SK-N-SH treated with all-trans-retinoic acid at 6 μM for 48 hours (cell line): ENCODE measurements around the gene RFXAP.

Experiments used
- ESRRG ChIP-seq: fragments of 250-450 bp; sonication (Bioruptor Pico); IDR thresholded peaks from 2 replicates; pipeline ENCODE4 v1.6.1; 2021; ENCODE audit warnings: mild to moderate bottlenecking
- GLIS3 ChIP-seq: fragments of 250-450 bp; sonication (Bioruptor Pico); IDR thresholded peaks from 2 replicates; pipeline ENCODE4 v1.5.0; 2020; ENCODE audit warnings: mild to moderate bottlenecking, moderate library complexity
- OSR1 ChIP-seq: fragments of 250-450 bp; sonication (Bioruptor Pico); IDR thresholded peaks from 2 replicates; pipeline ENCODE4 v1.8.0; 2022; ENCODE audit warnings: moderate library complexity, mild to moderate bottlenecking, inconsistent platforms
- PPARA ChIP-seq: fragments of 250-450 bp; sonication (Bioruptor Pico); IDR thresholded peaks from 2 replicates; pipeline ENCODE4 v1.5.0; 2020; ENCODE audit warnings: mild to moderate bottlenecking, borderline replicate concordance
- TCF4 ChIP-seq: fragments of 250-450 bp; sonication (Bioruptor Pico); IDR thresholded peaks from 2 replicates; pipeline ENCODE4 v1.8.0; 2021; ENCODE audit warnings: mild to moderate bottlenecking, moderate library complexity, borderline replicate concordance
- TOX ChIP-seq: fragments of 250-450 bp; sonication (Bioruptor Pico); IDR thresholded peaks from 2 replicates; pipeline ENCODE4 v1.8.0; 2021; ENCODE audit warnings: mild to moderate bottlenecking, moderate library complexity, borderline replicate concordance
- ZNF70 ChIP-seq: fragments of 450-650 bp; formaldehyde crosslinking; IDR thresholded peaks from 2 replicates; pipeline ENCODE4 v1.5.0; 2020; ENCODE audit warnings: mild to moderate bottlenecking, moderate library complexity
- TF ChIP-seq, protein P1 (sequence below): fragments of 250-450 bp; sonication (Bioruptor Pico); IDR thresholded peaks from 2 replicates; pipeline ENCODE4 v1.8.0; 2020; ENCODE audit warnings: mild to moderate bottlenecking, moderate library complexity, borderline replicate concordance
- TF ChIP-seq, protein P2 (sequence below): fragments of 250-450 bp; sonication (Bioruptor Pico); IDR thresholded peaks from 2 replicates; pipeline ENCODE4 v1.5.0; 2020; ENCODE audit warnings: mild to moderate bottlenecking, moderate library complexity

- TF ChIP-seq, protein P1, sequence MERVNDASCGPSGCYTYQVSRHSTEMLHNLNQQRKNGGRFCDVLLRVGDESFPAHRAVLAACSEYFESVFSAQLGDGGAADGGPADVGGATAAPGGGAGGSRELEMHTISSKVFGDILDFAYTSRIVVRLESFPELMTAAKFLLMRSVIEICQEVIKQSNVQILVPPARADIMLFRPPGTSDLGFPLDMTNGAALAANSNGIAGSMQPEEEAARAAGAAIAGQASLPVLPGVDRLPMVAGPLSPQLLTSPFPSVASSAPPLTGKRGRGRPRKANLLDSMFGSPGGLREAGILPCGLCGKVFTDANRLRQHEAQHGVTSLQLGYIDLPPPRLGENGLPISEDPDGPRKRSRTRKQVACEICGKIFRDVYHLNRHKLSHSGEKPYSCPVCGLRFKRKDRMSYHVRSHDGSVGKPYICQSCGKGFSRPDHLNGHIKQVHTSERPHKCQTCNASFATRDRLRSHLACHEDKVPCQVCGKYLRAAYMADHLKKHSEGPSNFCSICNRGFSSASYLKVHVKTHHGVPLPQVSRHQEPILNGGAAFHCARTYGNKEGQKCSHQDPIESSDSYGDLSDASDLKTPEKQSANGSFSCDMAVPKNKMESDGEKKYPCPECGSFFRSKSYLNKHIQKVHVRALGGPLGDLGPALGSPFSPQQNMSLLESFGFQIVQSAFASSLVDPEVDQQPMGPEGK (CRISPR knock-in tag), result no peak
- no peak for TF ChIP-seq ZNF70 (CRISPR knock-in tag)
- TF ChIP-seq ESRRG (CRISPR knock-in tag), result no peak
- no peak for TF ChIP-seq OSR1 (CRISPR knock-in tag)
- no peak for TF ChIP-seq TCF4 (CRISPR knock-in tag)
- TF ChIP-seq PPARA (CRISPR knock-in tag), result no peak
- no peak for TF ChIP-seq GLIS3 (CRISPR knock-in tag)
- TF ChIP-seq, protein P2, sequence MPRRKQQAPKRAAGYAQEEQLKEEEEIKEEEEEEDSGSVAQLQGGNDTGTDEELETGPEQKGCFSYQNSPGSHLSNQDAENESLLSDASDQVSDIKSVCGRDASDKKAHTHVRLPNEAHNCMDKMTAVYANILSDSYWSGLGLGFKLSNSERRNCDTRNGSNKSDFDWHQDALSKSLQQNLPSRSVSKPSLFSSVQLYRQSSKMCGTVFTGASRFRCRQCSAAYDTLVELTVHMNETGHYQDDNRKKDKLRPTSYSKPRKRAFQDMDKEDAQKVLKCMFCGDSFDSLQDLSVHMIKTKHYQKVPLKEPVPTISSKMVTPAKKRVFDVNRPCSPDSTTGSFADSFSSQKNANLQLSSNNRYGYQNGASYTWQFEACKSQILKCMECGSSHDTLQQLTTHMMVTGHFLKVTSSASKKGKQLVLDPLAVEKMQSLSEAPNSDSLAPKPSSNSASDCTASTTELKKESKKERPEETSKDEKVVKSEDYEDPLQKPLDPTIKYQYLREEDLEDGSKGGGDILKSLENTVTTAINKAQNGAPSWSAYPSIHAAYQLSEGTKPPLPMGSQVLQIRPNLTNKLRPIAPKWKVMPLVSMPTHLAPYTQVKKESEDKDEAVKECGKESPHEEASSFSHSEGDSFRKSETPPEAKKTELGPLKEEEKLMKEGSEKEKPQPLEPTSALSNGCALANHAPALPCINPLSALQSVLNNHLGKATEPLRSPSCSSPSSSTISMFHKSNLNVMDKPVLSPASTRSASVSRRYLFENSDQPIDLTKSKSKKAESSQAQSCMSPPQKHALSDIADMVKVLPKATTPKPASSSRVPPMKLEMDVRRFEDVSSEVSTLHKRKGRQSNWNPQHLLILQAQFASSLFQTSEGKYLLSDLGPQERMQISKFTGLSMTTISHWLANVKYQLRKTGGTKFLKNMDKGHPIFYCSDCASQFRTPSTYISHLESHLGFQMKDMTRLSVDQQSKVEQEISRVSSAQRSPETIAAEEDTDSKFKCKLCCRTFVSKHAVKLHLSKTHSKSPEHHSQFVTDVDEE (CRISPR knock-in tag), result no peak
- TF ChIP-seq TOX (CRISPR knock-in tag), result no peak
Observed at GRCh38 chr13:36772853-36773252, 46.2 kb upstream of the RFXAP start.
